MG63 (cell line): ENCODE results near the gene CUEDC1. TPM values are rescaled to one million over a fixed set of nuclear protein-coding genes. Genes with fewer than 3 reads are reported as not detected.
A peak's percentile ranks its signal among the peaks of the same experiment; 100 is the strongest.

Experiments
- DNase-seq: peaks from one replicate; pipeline ENCODE4 v3.0.0-alpha.2; 2020
- H3K27me3 ChIP-seq: fragments of 250-450 bp; sonication (Bioruptor Pico); 2 replicates; pipeline ENCODE4 v1.5.1; 2020; ENCODE audit warnings: mild to moderate bottlenecking, moderate library complexity
- H3K36me3 ChIP-seq: fragments of 250-450 bp; sonication (Bioruptor Pico); 2 replicates; pipeline ENCODE4 v1.5.1; 2020; ENCODE audit warnings: mild to moderate bottlenecking, moderate library complexity
- H3K4me3 ChIP-seq: fragments of 250-450 bp; sonication (Bioruptor Pico); 2 replicates; pipeline ENCODE4 v1.5.1; 2020; ENCODE audit warnings: mild to moderate bottlenecking, moderate library complexity
- H3K9me3 ChIP-seq: fragments of 250-450 bp; sonication (Bioruptor Pico); 2 replicates; pipeline ENCODE4 v1.5.1; 2020; ENCODE audit warnings: mild to moderate bottlenecking, moderate library complexity
- total RNA-seq: library from RNA; depleted of rRNA; stranded (reverse); fragments of >200 nt; shearing (Covaris generic); gene quantifications from 2 replicates; pipeline ENCODE4 v1.2.3, GENCODE V29; 2014; ENCODE audit warnings: low replicate concordance

The CUEDC1 gene
- total RNA-seq, 1 experiment from 2014 or later = 10.2 TPM

DNA sequence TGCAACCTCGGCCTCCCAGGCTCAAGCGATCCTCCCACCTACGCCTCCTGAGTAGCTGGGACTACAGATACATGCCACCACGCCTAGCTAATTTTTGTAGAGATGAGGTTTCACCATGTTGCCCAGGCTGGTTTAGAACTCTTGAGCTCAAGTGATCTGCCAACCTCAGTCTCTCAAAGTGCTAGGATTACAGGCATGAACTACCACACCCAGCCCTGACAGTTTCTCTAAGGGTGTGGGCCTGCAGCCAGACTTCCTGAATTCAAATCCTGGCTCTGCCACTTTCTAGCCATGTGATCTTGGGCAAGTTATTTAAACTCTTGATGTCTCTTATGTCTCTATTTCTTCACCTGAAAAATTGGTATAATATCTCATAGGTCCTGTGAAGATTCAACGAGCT lies 5.6 kb downstream of the CUEDC1 start:
- Histone ChIP-seq H3K4me3 (no peak overlapping the region), H3K36me3 (peaks cover 4% of the 10 kb centered on the region; the same call in 1 of the 2 replicates), H3K27me3 (no peaks in the 10 kb centered on the region), H3K9me3 (no peaks in the 10 kb centered on the region)
- peak; percentile 66 for DNase-seq

DNA sequence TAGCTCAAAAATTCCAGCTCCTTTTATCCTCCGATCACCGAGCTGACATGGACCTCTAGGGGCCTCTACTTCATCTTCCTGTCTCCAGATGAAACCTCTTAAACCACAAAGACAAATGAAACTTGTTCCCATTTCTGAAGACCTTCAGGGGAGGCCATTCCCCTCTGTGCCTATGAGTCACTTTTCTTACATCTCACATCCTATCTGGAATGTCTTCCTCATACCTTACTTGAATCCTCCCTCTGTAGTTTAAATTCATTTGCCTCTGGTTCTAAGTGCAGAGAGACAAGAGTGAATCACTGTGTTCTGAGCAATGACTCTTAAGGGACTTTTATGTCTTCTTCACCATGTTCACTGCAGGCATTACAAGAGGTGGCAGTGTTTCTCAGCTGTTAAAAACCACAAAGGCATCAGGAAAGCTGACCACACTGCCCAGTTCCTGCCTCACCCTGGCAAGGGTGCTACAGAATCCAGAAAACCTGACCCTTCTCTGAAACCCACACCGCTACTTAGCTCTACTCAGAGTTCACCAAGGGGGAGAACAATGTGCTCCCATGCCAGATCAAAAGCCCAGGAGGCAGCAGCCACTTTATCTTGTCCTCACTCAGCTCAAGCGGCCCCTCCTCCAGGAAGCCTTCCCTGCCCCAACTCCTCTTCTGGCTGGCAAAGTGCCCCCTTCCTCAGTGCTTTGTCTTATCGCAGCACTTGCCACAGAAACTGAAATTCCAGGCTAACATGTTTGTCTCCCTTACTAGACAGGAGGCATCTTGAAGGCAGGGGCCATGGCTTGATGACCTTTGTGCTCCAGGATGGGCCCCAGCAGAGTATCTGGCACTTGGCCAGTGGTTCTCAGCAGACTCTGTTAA lies 6.4 kb downstream of the CUEDC1 start:
- peak; percentile 85 for DNase-seq
- no peak overlapping the region for H3K4me3 ChIP-seq
- H3K9me3 ChIP-seq = no peaks in the 10 kb centered on the region
- peaks cover 4% of the 10 kb centered on the region; the same call in 1 of the 2 replicates for H3K36me3 ChIP-seq
- no peaks in the 10 kb centered on the region for H3K27me3 ChIP-seq

DNA sequence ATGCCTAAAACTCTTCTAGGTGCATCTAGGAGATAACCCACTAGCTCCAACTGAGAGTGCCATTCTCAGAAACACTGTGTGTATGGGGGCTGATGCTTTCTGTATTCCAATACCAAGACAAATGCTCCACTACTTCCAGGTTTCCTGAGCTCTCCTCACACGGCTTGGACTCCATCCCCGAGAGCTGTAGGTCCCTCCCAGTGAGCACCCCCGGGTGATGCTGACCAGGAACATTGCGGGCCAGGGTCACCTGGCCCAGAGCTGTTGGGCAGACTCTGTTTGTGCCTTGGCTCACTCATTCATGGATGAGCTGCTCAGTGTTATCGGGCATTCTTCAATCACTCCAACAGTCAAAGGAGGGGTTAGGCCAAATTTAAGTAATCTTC lies 7.0 kb downstream of the CUEDC1 start:
- H3K4me3 ChIP-seq = no peak overlapping the region
- no peak for DNase-seq
- peaks cover 4% of the 10 kb centered on the region; the same call in 1 of the 2 replicates for H3K36me3 ChIP-seq
- H3K27me3 ChIP-seq = no peaks in the 10 kb centered on the region
- no peaks in the 10 kb centered on the region for H3K9me3 ChIP-seq

DNA sequence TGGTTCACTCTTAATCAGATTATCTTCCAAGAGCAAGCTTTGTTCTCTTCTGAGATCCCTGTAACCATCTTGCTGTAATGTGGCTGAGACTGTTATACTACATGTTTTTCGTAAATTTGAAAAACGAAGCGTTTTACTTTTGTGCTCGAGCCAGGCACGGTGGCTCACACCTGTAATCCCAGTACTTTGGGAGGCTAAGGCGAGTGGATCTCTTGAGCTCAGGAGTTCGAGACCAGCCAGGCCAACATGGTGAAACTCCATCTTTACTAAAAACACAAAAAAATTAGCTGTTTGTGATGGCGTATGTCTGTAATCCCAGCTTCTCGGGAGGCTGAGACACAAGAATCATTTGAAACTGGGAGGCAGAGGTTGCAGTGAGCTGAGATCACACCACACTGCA lies 7.8 kb downstream of the CUEDC1 start:
- Histone ChIP-seq H3K9me3 (no peaks in the 10 kb centered on the region), H3K36me3 (no peaks in the 10 kb centered on the region; the same call in 1 of the 2 replicates), H3K27me3 (no peaks in the 10 kb centered on the region), H3K4me3 (peak overlapping the region; percentile 36)
- DNase-seq = no peak

DNA sequence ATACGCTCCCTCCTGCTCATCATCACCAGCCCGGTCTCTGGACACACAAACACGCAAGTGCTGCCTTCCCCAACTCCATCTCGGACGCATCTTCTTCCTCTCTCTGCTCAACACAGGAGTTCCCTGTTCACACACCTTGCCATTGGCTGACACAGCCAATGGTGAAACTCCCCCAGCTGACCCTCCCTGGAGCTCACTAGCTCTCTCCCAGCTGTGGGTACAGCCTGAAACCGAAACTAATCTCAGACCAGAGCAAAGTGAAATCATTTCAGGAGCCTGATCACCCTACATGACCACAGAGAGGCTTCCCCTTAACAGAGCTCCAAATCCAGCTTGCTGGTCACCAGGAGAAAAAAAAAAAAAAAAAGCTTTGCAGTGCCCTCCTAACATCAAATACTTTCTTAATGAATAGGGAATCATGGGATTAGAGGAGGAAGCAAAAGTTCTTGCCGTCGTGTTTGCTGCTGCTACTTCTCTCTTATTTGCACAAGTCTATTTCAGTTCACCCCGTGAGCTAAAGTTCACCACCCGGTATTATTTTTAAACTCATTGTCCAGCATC lies 8.3 kb downstream of the CUEDC1 start:
- peak; percentile 63 for DNase-seq
- Histone ChIP-seq H3K36me3 (no peaks in the 10 kb centered on the region), H3K27me3 (no peaks in the 10 kb centered on the region)

DNA sequence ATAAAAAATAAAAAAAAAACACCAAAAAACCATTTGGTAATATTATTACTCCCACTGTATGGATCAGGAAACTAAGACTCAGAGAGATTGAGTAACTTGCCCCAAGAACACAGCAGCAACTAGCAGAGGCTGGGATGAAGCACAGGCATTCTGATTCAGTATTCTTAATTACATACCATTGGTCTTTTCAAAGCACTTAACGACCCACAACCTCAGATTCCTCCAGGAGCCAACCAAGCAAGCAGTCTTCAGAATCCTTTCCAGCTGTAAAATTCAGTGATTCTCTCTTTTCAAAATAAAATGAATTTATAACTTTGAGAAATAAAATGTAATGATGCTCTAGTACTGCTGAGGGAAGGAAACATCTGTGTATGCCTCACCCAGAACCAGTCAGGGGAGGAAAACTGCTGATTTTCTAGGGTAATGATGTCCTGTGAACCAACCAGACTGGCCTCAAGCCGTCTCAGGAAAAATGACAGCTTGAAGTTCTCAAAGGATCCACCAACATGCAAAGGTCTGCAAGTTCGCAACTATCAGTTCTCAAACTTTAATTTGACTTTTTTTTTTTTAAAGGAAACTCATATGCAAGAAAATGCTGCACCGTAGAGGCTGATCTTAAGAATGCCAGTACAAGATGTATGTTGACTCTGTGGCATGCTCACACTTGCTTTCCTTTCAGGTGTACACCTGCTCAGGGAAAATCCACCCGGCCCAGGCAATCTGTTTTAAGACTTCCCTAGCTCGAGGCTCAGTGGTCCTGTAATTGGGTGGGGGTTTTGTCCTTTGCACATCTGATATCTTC lies 9.0 kb downstream of the CUEDC1 start:
- H3K27me3 ChIP-seq = no peaks in the 10 kb centered on the region
- peak overlapping the region; percentile 36 for H3K4me3 ChIP-seq
- no peaks in the 10 kb centered on the region for H3K9me3 ChIP-seq
- no peaks in the 10 kb centered on the region for H3K36me3 ChIP-seq
- DNase-seq = no peak

More for the DNA sequence above, 8.3 kb downstream of the CUEDC1 start:
- Histone ChIP-seq H3K4me3 (peak overlapping the region; percentile 36), H3K9me3 (no peaks in the 10 kb centered on the region)

DNA sequence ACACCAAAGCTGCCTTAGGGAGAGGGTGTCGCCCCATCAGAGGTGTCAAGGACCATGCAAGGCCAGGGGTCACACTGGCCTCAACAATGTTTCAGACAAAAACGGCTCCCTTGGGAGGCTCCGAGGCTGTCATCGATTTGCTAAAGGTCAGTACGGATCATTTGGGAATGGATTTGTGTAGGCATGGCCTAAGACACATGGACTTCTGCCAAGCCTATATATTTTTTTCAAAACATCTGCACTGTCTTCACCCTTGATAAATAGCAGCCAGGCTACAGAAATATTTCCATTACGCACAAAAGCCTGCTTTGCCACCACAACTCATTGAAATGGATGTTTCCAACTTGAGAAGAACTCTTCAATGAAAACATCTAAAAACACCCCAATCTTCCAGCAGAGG lies 10.3 kb downstream of the CUEDC1 start:
- Histone ChIP-seq H3K36me3 (no peaks in the 10 kb centered on the region), H3K27me3 (no peaks in the 10 kb centered on the region), H3K9me3 (no peaks in the 10 kb centered on the region), H3K4me3 (no peak overlapping the region)
- no peak for DNase-seq

DNA sequence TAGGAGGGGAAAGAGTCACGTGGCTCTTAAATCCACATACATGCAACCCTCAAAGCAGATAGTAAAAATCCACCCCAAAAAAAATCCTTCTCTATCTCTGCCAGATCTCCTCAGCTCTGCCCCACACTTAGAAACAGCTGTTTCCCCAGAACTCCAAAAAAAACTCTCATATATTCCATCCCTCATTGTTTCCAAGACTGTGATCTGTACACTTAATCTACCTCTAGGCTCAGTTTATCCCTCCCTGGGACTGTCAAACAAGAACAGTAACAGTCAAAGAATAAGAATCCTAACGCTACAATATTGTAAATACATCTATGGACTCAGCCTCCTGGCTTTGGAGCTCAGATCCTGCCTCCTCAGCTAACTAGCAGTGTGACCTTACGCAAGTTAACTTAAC lies 11.6 kb downstream of the CUEDC1 start:
- no peaks in the 10 kb centered on the region for H3K36me3 ChIP-seq
- H3K4me3 ChIP-seq = no peak overlapping the region
- no peaks in the 10 kb centered on the region for H3K9me3 ChIP-seq
- DNase-seq = no peak
- H3K27me3 ChIP-seq = no peaks in the 10 kb centered on the region

DNA sequence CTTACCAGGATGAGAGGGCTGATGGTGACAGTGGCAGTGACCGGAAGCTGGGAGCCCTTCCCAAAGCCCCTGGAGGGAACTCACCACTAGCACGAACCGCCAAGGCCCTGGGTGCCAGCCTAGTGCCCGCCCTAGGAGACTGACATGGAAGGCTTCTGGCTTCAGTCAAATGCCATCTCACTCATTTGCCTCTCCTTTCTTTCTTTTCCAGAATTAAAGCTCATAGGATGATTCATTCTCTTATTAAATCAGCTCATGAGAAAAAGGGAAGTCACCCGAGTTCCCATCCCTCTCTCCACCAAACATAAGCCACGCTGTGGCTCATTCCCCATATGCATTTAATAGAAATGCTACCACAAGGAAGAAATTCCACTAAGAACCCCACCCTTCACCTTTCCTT lies 12.1 kb downstream of the CUEDC1 start:
- Histone ChIP-seq H3K36me3 (no peaks in the 10 kb centered on the region), H3K4me3 (no peak overlapping the region), H3K9me3 (no peaks in the 10 kb centered on the region), H3K27me3 (no peaks in the 10 kb centered on the region)
- peak; percentile 65 for DNase-seq

DNA sequence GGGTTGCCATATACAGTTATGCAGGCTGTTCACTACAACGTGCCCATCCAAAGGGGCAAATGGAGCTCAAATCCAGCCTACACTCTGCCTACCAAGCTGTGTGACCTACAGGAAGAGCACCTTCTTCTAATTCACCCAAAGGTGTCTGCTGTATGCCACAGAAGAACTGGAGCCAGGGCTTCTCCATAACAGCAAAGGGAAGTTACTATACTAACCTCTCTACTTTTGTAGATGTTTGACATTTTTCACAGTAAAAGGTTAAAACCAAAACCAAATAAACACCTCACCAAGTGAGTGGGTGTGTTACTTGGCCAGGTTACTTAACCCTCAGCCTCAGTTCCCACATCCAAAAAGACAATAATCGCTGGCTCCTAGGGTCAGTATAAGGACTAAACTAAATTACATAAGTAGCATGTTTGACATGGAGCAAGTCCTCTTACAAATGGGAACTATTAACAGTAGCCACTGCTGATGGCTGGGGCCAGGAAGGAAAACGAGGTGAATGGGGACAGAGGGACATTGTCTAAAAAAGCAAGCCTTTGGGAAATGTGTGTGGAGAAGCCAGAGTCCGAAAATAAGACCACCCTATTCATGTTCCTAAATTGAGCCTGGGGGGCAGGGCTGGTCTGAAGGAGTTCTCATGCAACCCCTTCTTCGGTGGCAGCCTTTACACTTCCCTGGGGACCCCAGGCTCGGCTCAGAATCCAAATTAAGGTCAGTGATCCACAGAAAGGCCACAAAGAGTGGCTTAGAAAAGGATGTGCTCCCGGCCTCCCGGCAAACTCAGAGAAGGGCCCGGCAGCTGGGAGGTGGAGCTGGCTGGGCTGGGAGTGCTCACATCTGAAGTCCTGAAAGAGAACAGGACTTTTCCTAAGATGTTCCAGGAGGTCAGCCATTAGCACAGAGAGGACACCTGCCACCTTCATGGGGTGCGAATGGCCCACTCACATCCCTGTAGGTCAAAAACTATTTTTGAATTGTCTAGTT lies 13.5 kb downstream of the CUEDC1 start:
- no peak for DNase-seq
- Histone ChIP-seq H3K9me3 (no peaks in the 10 kb centered on the region), H3K36me3 (no peaks in the 10 kb centered on the region), H3K27me3 (no peaks in the 10 kb centered on the region), H3K4me3 (no peak overlapping the region)

DNA sequence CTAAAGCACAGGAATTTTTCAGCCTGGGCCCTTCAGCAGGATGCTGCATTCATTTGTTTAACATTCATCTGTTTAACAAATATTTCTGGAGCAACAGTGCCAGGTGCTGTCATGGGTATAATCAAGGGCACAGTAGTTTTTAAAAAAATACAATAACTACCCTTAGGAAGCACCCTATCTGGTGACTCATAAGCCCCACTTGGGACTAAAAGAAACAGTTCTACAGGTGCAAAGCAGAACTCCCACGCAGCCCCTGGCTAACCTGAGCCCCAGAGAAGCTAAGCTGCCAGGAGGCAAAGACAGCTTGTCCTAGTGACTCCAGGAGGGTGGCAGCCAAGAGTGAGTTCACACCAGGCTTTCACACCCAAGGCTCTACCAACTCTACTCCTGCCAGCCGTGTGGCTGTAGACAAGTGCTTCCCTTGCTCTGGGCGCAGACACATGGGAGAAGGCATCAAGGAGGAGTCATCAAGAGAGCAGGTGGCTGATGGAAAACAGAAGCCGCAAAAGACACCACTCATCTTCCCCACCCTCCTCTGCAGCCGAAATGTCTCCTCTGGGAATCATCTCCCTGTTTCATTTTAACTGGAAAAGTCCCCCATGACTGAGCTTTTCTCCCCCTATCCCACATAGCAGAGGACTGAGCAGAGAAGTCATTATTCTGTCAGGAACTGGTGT lies 14.4 kb downstream of the CUEDC1 start:
- Histone ChIP-seq H3K4me3 (no peak overlapping the region), H3K27me3 (no peaks in the 10 kb centered on the region), H3K36me3 (no peaks in the 10 kb centered on the region), H3K9me3 (no peaks in the 10 kb centered on the region)
- DNase-seq = peak; percentile 24

DNA sequence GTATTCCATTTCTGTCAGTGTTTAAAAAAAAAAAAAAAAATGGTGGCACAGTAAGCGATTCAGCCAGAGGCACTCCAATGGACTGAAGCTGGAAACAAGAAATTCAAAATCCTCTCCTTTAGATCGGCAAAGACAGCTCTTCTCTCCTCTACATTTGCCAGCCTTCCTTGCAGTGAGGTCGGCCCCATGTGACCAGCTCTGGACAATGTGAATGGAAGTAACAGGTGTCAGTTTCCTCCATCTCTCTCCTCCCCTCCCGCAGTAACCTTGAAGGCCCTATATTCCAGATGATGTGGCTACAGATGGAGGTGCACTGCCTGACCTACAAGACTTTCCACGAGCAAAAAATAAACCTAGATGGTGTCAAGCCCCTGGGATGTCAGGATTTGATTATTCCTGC lies 15.0 kb downstream of the CUEDC1 start:
- no peaks in the 10 kb centered on the region for H3K9me3 ChIP-seq
- no peak for DNase-seq
- H3K36me3 ChIP-seq = no peaks in the 10 kb centered on the region
- H3K4me3 ChIP-seq = no peak overlapping the region
- H3K27me3 ChIP-seq = no peaks in the 10 kb centered on the region

DNA sequence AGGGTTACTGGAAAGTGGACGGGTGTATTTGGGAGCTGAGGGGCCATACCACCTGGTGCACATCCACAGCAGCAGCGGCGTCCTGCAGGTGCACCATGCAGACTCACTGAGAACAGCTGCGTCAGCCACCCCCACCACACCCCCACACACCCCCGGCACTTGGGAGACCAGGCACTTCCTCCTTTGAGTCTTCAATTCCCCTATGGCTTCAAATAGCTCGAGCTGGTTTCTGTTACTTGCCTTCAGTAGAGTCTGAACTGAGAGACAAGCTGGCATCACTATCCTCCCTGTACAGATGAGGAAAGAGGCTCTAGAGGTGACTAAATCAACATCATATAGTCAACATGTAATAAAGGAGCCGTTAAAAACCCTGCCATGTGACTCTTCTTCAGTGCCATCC lies 15.4 kb downstream of the CUEDC1 start:
- DNase-seq = no peak
- Histone ChIP-seq H3K4me3 (no peak overlapping the region), H3K27me3 (no peaks in the 10 kb centered on the region), H3K36me3 (no peaks in the 10 kb centered on the region), H3K9me3 (no peaks in the 10 kb centered on the region)

DNA sequence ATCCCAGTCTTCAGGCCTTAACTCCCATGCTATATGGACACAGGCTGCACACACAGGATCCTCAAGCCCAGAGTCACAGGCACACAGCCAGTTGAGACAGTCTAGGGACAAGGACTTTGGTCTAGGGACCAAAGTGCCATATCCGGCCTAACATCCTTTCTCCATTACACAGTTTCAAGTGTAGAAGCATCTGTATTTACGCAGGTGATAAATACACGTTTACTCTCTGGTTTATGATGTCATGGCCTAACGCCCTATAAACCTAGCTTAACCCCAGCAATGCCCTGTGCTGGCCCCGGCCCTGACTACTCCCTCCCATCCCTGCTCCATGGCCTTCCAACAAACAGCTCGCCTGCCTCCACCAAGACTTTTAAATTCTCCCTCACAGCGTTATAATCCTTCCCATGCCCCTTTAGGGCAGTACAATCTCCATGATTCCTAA lies 17.1 kb downstream of the CUEDC1 start:
- no peak overlapping the region for H3K4me3 ChIP-seq
- no peaks in the 10 kb centered on the region for H3K27me3 ChIP-seq
- DNase-seq = no peak
- H3K9me3 ChIP-seq = no peaks in the 10 kb centered on the region
- H3K36me3 ChIP-seq = no peaks in the 10 kb centered on the region

DNA sequence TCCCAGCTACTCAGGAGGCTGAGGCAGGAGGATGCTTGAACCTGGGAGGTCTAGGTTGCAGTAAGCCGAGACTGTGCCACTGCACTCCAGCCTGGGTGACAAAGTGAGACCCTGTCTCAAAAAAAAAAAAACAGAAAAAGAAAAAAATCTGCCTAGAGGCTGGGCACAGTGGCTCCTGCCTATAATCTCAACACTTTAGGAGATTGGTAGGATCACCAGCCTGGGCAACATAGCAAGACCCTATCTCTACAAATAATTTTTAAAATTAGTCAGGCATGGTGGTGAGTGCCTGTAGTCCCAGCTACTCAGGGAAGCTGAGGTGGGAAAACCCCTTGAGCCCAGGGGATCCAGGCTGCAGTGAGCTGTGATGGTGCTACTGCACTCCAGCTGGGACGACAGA lies 17.7 kb downstream of the CUEDC1 start:
- H3K36me3 ChIP-seq = no peaks in the 10 kb centered on the region
- no peak for DNase-seq
- H3K27me3 ChIP-seq = no peaks in the 10 kb centered on the region
- no peak overlapping the region for H3K4me3 ChIP-seq
- H3K9me3 ChIP-seq = no peaks in the 10 kb centered on the region
